ENCODE results near the gene CELA2A.

Gene CELA2A

DNA sequence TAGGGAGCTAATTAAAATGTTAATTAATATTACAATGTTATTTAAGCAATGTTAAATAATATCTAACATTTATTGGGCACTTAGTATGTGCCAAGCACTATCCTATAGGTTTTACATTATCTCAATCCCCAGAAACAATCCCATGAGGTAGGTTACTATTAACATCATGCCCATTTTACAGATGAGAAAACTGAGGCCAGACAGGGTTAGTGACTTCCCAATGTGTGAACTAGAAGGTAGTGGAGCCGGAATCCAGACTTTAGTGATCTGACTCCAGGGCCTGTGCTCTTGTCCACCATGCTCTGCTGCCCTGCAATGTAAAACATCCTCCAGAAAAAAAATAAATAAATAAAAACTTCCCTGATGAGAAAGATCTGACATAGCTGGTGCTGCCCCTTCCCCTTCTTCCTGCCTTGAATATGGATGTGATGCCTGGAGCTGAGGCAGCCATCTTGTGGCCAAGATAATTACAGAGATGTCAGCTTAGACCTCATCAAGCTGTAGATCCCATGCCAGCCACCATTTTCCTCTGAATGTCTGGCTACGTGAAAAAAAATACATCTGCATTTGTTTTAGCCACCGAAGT lies 7.6 kb upstream of the CELA2A start:
- H3K4me1 ChIP-seq (ENCODE audit: control insufficient read depth, low read depth, low read length): no peaks in the 10 kb centered on the region
- no peak overlapping the region for H2BK120ac ChIP-seq (ENCODE audit: low read depth, low read length)
- H3K79me2 ChIP-seq (ENCODE audit: control insufficient read depth, insufficient read depth, low read length): no peaks in the 10 kb centered on the region
- H3K4ac ChIP-seq (ENCODE audit: low read depth, low read length): no peak overlapping the region
- no peak overlapping the region for H4K5ac ChIP-seq (ENCODE audit: low read length)
- no peak overlapping the region for H2BK15ac ChIP-seq (replicated peaks; ENCODE audit: low read depth)
- H3K27ac ChIP-seq (ENCODE audit: low read depth, low read length): no peak overlapping the region
- no peak overlapping the region for H2AK5ac ChIP-seq (ENCODE audit: low read length)
- no peak overlapping the region for H3K4me2 ChIP-seq (ENCODE audit: low read length)
- H3K23ac ChIP-seq (ENCODE audit: low read length): no peak overlapping the region
- H2BK5ac ChIP-seq (ENCODE audit: low read length): no peak overlapping the region
- no peaks in the 10 kb centered on the region for H3K27me3 ChIP-seq (ENCODE audit: insufficient read depth, low read length, poor library complexity)
- no peaks in the 10 kb centered on the region for H3K36me3 ChIP-seq (ENCODE audit: control insufficient read depth, insufficient read depth, low read length)
- H3K18ac ChIP-seq (ENCODE audit: low read length): no peak overlapping the region
- DNase-seq: no peak
- H3K56ac ChIP-seq (ENCODE audit: low read length): no peak overlapping the region
- no peak overlapping the region for H4K8ac ChIP-seq (ENCODE audit: low read depth, low read length)
- H3K4me3 ChIP-seq (ENCODE audit: low read length): no peak overlapping the region
- WGBS (ENCODE audit: extremely low coverage, insufficient coverage, low lambda C conversion rate): no CpG with 5 or more reads among the region's 3 CpGs
- no peaks in the 10 kb centered on the region for H3K79me1 ChIP-seq (ENCODE audit: low read length)
- H3K9ac ChIP-seq (ENCODE audit: low read length): no peak overlapping the region

- no peak overlapping the region for H3K4ac ChIP-seq (ENCODE audit: low read depth, low read length)
Measured at GRCh38 chr1:15449567-15449966, 7.0 kb upstream of the CELA2A start.

DNA sequence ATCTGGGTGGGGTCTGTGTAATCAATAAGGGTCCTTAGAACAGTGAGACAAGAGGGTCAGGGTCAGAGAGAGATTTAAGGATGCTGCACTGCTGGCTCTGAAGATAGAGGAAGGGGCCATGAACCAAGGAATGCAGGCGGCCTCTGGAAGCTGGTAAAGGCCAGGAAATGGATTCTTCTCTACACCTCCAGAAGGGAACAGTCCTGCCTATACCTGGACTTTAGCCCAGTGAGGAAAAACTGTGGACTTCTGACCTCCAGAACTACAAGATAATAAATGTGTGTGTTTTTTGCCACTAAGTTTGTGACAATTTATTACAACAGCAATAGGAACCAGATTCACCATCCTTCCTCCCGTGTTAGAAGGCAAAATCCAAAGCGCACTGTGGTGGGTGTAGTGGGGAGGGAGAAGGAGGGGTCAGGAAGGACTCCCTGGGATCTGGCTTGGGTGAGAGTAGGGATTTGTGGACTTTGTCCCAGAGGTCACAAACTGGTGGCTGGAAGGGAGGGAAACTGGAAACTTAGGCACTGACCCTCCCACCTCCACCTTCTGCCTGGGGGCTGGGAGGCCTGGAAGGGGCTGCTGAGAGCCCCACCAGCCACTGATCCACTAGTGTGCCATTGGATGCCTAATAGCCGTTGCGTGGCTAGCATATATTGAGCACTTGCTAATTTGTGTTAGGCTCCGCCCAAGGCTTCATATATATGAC lies 5.4 kb upstream of the CELA2A start:
- no CpG with 5 or more reads among the region's 6 CpGs for WGBS (ENCODE audit: extremely low coverage, insufficient coverage, low lambda C conversion rate)
- Histone ChIP-seq H2BK15ac (replicated peaks; ENCODE audit: low read depth) (no peak overlapping the region), H3K4me2 (ENCODE audit: low read length) (no peak overlapping the region), H3K56ac (ENCODE audit: low read length) (no peak overlapping the region), H3K79me2 (ENCODE audit: control insufficient read depth, insufficient read depth, low read length) (no peaks in the 10 kb centered on the region), H3K27ac (ENCODE audit: low read depth, low read length) (no peak overlapping the region), H3K79me1 (ENCODE audit: low read length) (no peaks in the 10 kb centered on the region), H2BK5ac (ENCODE audit: low read length) (no peak overlapping the region), H3K27me3 (ENCODE audit: insufficient read depth, low read length, poor library complexity) (no peaks in the 10 kb centered on the region), H3K18ac (ENCODE audit: low read length) (no peak overlapping the region), H3K4ac (ENCODE audit: low read depth, low read length) (no peak overlapping the region), H3K4me1 (ENCODE audit: control insufficient read depth, low read depth, low read length) (no peaks in the 10 kb centered on the region), H4K5ac (ENCODE audit: low read length) (no peak overlapping the region), H3K36me3 (ENCODE audit: control insufficient read depth, insufficient read depth, low read length) (no peaks in the 10 kb centered on the region), H2AK5ac (ENCODE audit: low read length) (no peak overlapping the region), H3K9ac (ENCODE audit: low read length) (no peak overlapping the region), H4K8ac (ENCODE audit: low read depth, low read length) (no peak overlapping the region), H2BK120ac (ENCODE audit: low read depth, low read length) (no peak overlapping the region), H3K4me3 (ENCODE audit: low read length) (no peak overlapping the region), H3K23ac (ENCODE audit: low read length) (no peak overlapping the region)
- DNase-seq: no peak

More at GRCh38 chr1:15449567-15449966, 7.0 kb upstream of the CELA2A start:
- H3K4me3 ChIP-seq (ENCODE audit: low read length): no peak overlapping the region
- no peaks in the 10 kb centered on the region for H3K79me2 ChIP-seq (ENCODE audit: control insufficient read depth, insufficient read depth, low read length)
- no peaks in the 10 kb centered on the region for H3K4me1 ChIP-seq (ENCODE audit: control insufficient read depth, low read depth, low read length)
- no peak overlapping the region for H2AK5ac ChIP-seq (ENCODE audit: low read length)
- no CpG with 5 or more reads among the region's 3 CpGs for WGBS (ENCODE audit: extremely low coverage, insufficient coverage, low lambda C conversion rate)
- no peak overlapping the region for H2BK120ac ChIP-seq (ENCODE audit: low read depth, low read length)
- no peak overlapping the region for H2BK15ac ChIP-seq (replicated peaks; ENCODE audit: low read depth)
- H4K8ac ChIP-seq (ENCODE audit: low read depth, low read length): no peak overlapping the region
- H3K79me1 ChIP-seq (ENCODE audit: low read length): no peaks in the 10 kb centered on the region
- no peak overlapping the region for H3K9ac ChIP-seq (ENCODE audit: low read length)
- no peak overlapping the region for H3K27ac ChIP-seq (ENCODE audit: low read depth, low read length)
- no peak for DNase-seq
- no peak overlapping the region for H4K5ac ChIP-seq (ENCODE audit: low read length)
- H3K36me3 ChIP-seq (ENCODE audit: control insufficient read depth, insufficient read depth, low read length): no peaks in the 10 kb centered on the region
- H3K56ac ChIP-seq (ENCODE audit: low read length): no peak overlapping the region
- no peak overlapping the region for H3K4me2 ChIP-seq (ENCODE audit: low read length)
- H3K18ac ChIP-seq (ENCODE audit: low read length): no peak overlapping the region
- no peak overlapping the region for H2BK5ac ChIP-seq (ENCODE audit: low read length)
- H3K27me3 ChIP-seq (ENCODE audit: insufficient read depth, low read length, poor library complexity): no peaks in the 10 kb centered on the region
- H3K23ac ChIP-seq (ENCODE audit: low read length): no peak overlapping the region

DNA sequence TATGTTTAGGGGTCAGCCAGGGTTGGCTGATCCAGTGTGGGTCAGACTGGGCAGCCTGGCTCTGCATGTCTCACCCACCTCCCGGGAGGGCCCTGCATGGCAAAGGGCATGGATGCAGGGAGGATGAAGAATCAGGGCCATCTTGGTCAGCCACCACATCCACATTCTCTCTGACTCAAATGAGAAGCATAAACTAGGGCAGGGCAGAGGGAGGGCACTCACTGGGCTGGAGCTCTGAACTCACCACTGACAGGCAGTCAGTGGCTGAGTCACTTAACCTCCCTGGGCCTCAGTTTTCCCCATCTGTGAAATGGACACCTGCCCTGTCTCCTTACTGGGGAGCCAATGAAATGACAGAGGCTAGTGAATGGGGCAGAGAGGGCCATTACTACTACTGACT lies 4.3 kb upstream of the CELA2A start:
- Histone ChIP-seq H3K4me3 (ENCODE audit: low read length) (no peak overlapping the region), H4K8ac (ENCODE audit: low read depth, low read length) (no peak overlapping the region), H3K4me1 (ENCODE audit: control insufficient read depth, low read depth, low read length) (no peaks in the 10 kb centered on the region), H3K9ac (ENCODE audit: low read length) (no peak overlapping the region), H4K5ac (ENCODE audit: low read length) (no peak overlapping the region), H3K4ac (ENCODE audit: low read depth, low read length) (no peak overlapping the region), H3K79me2 (ENCODE audit: control insufficient read depth, insufficient read depth, low read length) (no peaks in the 10 kb centered on the region), H3K36me3 (ENCODE audit: control insufficient read depth, insufficient read depth, low read length) (no peaks in the 10 kb centered on the region), H2BK15ac (replicated peaks; ENCODE audit: low read depth) (no peak overlapping the region), H3K56ac (ENCODE audit: low read length) (no peak overlapping the region), H3K4me2 (ENCODE audit: low read length) (no peak overlapping the region), H2AK5ac (ENCODE audit: low read length) (no peak overlapping the region), H2BK5ac (ENCODE audit: low read length) (no peak overlapping the region), H3K27me3 (ENCODE audit: insufficient read depth, low read length, poor library complexity) (no peaks in the 10 kb centered on the region), H3K79me1 (ENCODE audit: low read length) (no peaks in the 10 kb centered on the region), H3K27ac (ENCODE audit: low read depth, low read length) (no peak overlapping the region), H3K23ac (ENCODE audit: low read length) (no peak overlapping the region), H2BK120ac (ENCODE audit: low read depth, low read length) (no peak overlapping the region), H3K18ac (ENCODE audit: low read length) (no peak overlapping the region)
- no CpG with 5 or more reads among the region's 1 CpG for WGBS (ENCODE audit: extremely low coverage, insufficient coverage, low lambda C conversion rate)
- DNase-seq: no peak

GRCh38 chr1:15452866-15453571 lies 3.5 kb upstream of the CELA2A start:
- Histone ChIP-seq H4K8ac (ENCODE audit: low read depth, low read length) (no peak overlapping the region), H3K4me3 (ENCODE audit: low read length) (no peak overlapping the region), H3K79me1 (ENCODE audit: low read length) (no peaks in the 10 kb centered on the region), H3K23ac (ENCODE audit: low read length) (no peak overlapping the region), H4K5ac (ENCODE audit: low read length) (no peak overlapping the region), H3K4ac (ENCODE audit: low read depth, low read length) (no peak overlapping the region), H3K56ac (ENCODE audit: low read length) (no peak overlapping the region), H3K4me2 (ENCODE audit: low read length) (no peak overlapping the region), H2BK5ac (ENCODE audit: low read length) (no peak overlapping the region), H2AK5ac (ENCODE audit: low read length) (no peak overlapping the region), H3K4me1 (ENCODE audit: control insufficient read depth, low read depth, low read length) (no peaks in the 10 kb centered on the region), H2BK120ac (ENCODE audit: low read depth, low read length) (no peak overlapping the region), H3K27ac (ENCODE audit: low read depth, low read length) (no peak overlapping the region), H2BK15ac (replicated peaks; ENCODE audit: low read depth) (no peak overlapping the region), H3K9ac (ENCODE audit: low read length) (no peak overlapping the region), H3K27me3 (ENCODE audit: insufficient read depth, low read length, poor library complexity) (no peaks in the 10 kb centered on the region), H3K79me2 (ENCODE audit: control insufficient read depth, insufficient read depth, low read length) (no peaks in the 10 kb centered on the region), H3K36me3 (ENCODE audit: control insufficient read depth, insufficient read depth, low read length) (no peaks in the 10 kb centered on the region), H3K18ac (ENCODE audit: low read length) (no peak overlapping the region)
- DNase-seq: no peak
- WGBS (ENCODE audit: extremely low coverage, insufficient coverage, low lambda C conversion rate): no CpG with 5 or more reads among the region's 10 CpGs

All from mesendoderm (in vitro differentiated cells).